ENCODE results near the gene CCDC27. TPM values are rescaled to one million over a fixed set of nuclear protein-coding genes. Genes with fewer than 3 reads are reported as not detected.

Gene CCDC27
- total RNA-seq, 1 donor from 2014 or later = not detected

DNA sequence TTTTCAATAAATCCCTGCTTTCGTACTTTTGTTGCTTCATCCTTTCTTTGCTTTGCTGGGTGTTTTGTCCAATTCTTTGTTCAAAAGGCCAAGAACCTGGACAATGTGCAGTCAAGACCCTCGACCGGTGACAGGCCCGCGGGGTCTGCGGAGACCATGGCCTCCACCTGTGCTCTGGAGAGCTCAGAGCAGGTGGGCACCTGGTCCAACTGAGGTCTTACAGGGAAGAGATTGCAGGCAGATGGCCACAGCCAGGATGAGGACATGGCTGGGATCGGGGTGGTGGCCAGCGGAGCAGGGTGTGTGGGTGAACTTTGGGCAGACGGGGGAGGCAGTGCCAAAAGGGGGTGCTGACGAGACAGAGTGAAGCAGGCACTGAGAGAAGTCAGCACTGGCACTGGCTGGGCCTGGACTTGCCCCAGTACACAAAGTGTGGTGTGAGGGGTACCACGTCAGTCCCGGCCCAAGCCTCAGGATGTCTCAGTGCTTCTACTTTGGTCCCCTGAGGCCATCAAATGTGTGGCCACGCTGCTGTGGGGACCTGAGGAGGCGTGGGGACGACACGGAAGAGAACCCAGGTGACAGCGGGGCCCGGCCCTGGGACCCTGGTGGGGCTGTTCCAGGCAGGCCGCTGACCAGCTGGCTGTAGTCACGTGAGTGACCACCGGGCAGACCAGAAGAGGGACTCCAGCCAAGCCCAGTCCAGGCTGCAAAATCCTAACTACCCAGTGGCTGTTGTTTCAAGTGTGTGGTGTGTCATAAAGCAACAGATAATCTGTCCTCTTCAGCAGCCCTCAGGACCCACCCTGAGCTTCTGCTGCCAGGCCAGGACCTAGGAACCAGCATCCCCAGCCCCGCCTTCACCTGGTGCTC, 10.4 kb upstream of the CCDC27 start:
- DNase-seq (ENCODE audit: low read depth) = no peak
- TF ChIP-seq CTCF (IDR thresholded peaks at IDR 0.05; ENCODE audit: insufficient read depth, low read length, severe bottlenecking) = no peak
- H3K27me3 ChIP-seq (ENCODE audit: control insufficient read depth, insufficient read depth, low read length) = no peaks in the 10 kb centered on the region
- peaks cover 12% of the 10 kb centered on the region for H3K36me3 ChIP-seq (ENCODE audit: control insufficient read depth, insufficient read depth, low read length)
- H3K4me3 ChIP-seq (ENCODE audit: low read depth, low read length) = no peak overlapping the region
- FAIRE-seq = no peak

DNA sequence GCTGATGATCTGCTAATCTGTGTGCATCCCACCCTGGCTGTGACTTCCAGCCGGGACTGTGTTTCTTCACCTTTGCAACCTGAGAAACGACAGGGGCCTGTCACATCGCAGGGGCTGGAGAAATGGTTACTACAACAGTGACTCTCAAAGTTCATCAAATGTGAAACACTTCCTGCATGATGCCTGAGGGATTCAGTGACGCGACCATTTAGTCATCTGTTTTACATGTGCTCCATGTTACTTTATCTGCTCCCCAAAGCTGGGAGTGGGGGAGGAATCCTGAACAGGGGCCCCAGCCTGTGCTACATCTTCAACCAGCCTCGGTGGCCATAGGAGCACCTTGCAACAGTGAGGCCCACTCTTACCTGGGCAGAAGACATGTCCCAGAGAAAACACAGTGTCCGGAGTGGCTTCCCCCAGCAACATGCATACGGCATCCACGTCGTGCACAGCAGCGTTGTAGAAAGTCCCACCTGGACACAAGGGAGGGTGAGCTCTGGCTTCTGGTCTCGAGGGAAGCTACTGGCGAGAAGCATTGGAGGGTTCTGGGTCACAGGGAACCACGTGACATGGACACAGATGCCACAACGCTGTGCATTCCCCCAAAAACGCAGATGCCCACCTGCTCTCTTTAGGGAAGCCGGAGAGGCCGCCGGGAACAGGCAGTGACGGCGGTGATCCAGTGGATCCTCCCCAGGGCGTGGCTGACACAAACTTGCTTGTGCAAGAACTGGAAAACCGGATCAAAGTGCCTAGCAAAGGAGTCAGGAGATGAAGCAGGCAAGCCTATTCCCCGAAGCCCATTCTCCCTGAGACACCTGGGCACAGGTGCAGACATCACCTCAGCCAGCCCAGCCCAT, 9.6 kb upstream of the CCDC27 start:
- Histone ChIP-seq H3K36me3 (ENCODE audit: control insufficient read depth, insufficient read depth, low read length) (peaks cover 12% of the 10 kb centered on the region), H3K27me3 (ENCODE audit: control insufficient read depth, insufficient read depth, low read length) (no peaks in the 10 kb centered on the region), H3K4me3 (ENCODE audit: low read depth, low read length) (no peak overlapping the region)
- FAIRE-seq (peak; percentile 70), DNase-seq (ENCODE audit: low read depth) (no peak)
- TF ChIP-seq CTCF (IDR thresholded peaks at IDR 0.05; ENCODE audit: insufficient read depth, low read length, severe bottlenecking) = no peak

- FAIRE-seq (no peak), DNase-seq (ENCODE audit: low read depth) (no peak)
- H3K4me3 ChIP-seq (ENCODE audit: low read depth, low read length) = no peak overlapping the region
- no peaks in the 10 kb centered on the region for H3K27me3 ChIP-seq (ENCODE audit: control insufficient read depth, insufficient read depth, low read length)
- no peak for TF ChIP-seq CTCF (IDR thresholded peaks at IDR 0.05; ENCODE audit: insufficient read depth, low read length, severe bottlenecking)
- H3K36me3 ChIP-seq (ENCODE audit: control insufficient read depth, insufficient read depth, low read length) = peaks cover 11% of the 10 kb centered on the region
These were observed 8.8 kb upstream of the CCDC27 start for GRCh38 chr1:3743421-3743820.

GRCh38 chr1:3743826-3744225, 8.4 kb upstream of the CCDC27 start:
- no peak for TF ChIP-seq CTCF (IDR thresholded peaks at IDR 0.05; ENCODE audit: insufficient read depth, low read length, severe bottlenecking)
- H3K36me3 ChIP-seq (ENCODE audit: control insufficient read depth, insufficient read depth, low read length) = peaks cover 11% of the 10 kb centered on the region
- no peaks in the 10 kb centered on the region for H3K27me3 ChIP-seq (ENCODE audit: control insufficient read depth, insufficient read depth, low read length)
- no peak overlapping the region for H3K4me3 ChIP-seq (ENCODE audit: low read depth, low read length)
- DNase-seq (ENCODE audit: low read depth) (no peak), FAIRE-seq (no peak)

- Histone ChIP-seq H3K36me3 (ENCODE audit: control insufficient read depth, insufficient read depth, low read length) (peaks cover 8% of the 10 kb centered on the region), H3K27me3 (ENCODE audit: control insufficient read depth, insufficient read depth, low read length) (peaks cover 2% of the 10 kb centered on the region), H3K4me3 (ENCODE audit: low read depth, low read length) (no peak overlapping the region)
- FAIRE-seq = no peak
- TF ChIP-seq CTCF (IDR thresholded peaks at IDR 0.05; ENCODE audit: insufficient read depth, low read length, severe bottlenecking) = no peak
- DNase-seq (ENCODE audit: low read depth) = no peak
These were observed 7.6 kb upstream of the CCDC27 start for GRCh38 chr1:3744646-3745045.

Measured in bronchial epithelial cell (primary cell).